GM23338 (cell line): ENCODE data around the gene OR1D5. TPM values are rescaled to one million over a fixed set of nuclear protein-coding genes. Genes with fewer than 3 reads are reported as not detected.

Experiments used
- ATAC-seq: fragments of 200-7000 bp; cut with Tn5 transposase; 3 replicates; pipeline ENCODE4 v1.9.1; 2020
- DNase-seq: peaks from one replicate; pipeline ENCODE4 v3.0.0-alpha.2; 2015; ENCODE audit warnings: low spot score
- H2AFZ ChIP-seq: fragments of 200-600 bp; sonication (generic); 2 replicates; pipeline ENCODE4 v1.8.0; 2016; ENCODE audit warnings: antibody characterized with exemption, mild to moderate bottlenecking, moderate library complexity
- H3F3A ChIP-seq: fragments of 200-600 bp; sonication (generic); replicated peaks from 2 replicates; pipeline ENCODE4 v1.8.0; 2017; ENCODE audit warnings: antibody characterized with exemption, mixed run types, low read depth
- H3K27ac ChIP-seq: fragments of 200-600 bp; sonication (generic); 2 replicates; pipeline ENCODE4 v1.6.1; 2016; ENCODE audit warnings: low read depth
- H3K27me3 ChIP-seq: fragments of 200-600 bp; sonication (generic); 2 replicates; pipeline ENCODE4 v1.8.0; 2016; ENCODE audit warnings: mild to moderate bottlenecking, mixed run types, moderate library complexity; ENCODE audit not compliant: insufficient read depth
- H3K36me3 ChIP-seq: fragments of 200-600 bp; sonication (generic); 2 replicates; pipeline ENCODE4 v1.8.0; 2016; ENCODE audit warnings: mild to moderate bottlenecking; ENCODE audit not compliant: insufficient read depth
- H3K4me1 ChIP-seq: fragments of 200-600 bp; sonication (generic); 2 replicates; pipeline ENCODE4 v1.8.0; 2016; ENCODE audit warnings: mild to moderate bottlenecking, moderate library complexity; ENCODE audit not compliant: insufficient read depth
- H3K4me2 ChIP-seq: fragments of 200-600 bp; sonication (generic); 2 replicates; pipeline ENCODE4 v1.7.1; 2017; ENCODE audit warnings: mixed run types
- H3K4me3 ChIP-seq: fragments of 200-600 bp; sonication (generic); 2 replicates; pipeline ENCODE4 v1.6.1; 2016; ENCODE audit warnings: mixed run types
- H3K79me2 ChIP-seq: fragments of 200-600 bp; sonication (generic); replicated peaks from 2 replicates; pipeline ENCODE4 v1.8.0; 2017; ENCODE audit warnings: mild to moderate bottlenecking; ENCODE audit not compliant: insufficient read depth
- H3K9me2 ChIP-seq: fragments of 200-600 bp; sonication (generic); 2 replicates; pipeline ENCODE4 v1.8.0; 2017; ENCODE audit not compliant: insufficient read depth
- H4K20me1 ChIP-seq: fragments of 200-600 bp; sonication (generic); replicated peaks from 2 replicates; pipeline ENCODE4 v1.8.0; 2017; ENCODE audit warnings: mild to moderate bottlenecking; ENCODE audit not compliant: insufficient read depth
- H3K27ac Mint-ChIP-seq: 2 replicates; pipeline ENCODE4 v1.8.0; 2020; ENCODE audit warnings: inconsistent platforms, mild to moderate bottlenecking, moderate library complexity, mixed read lengths
- H3K27me3 Mint-ChIP-seq: 3 replicates; pipeline ENCODE4 v1.8.0; 2022; ENCODE audit warnings: low read depth, mild to moderate bottlenecking, moderate library complexity, mixed read lengths, inconsistent platforms; ENCODE audit not compliant: insufficient read depth, poor library complexity
- H3K36me3 Mint-ChIP-seq: 3 replicates; pipeline ENCODE4 v1.8.0; 2021; ENCODE audit warnings: low read depth, mild to moderate bottlenecking, inconsistent platforms, moderate library complexity, mixed read lengths
- H3K4me1 Mint-ChIP-seq: 3 replicates; pipeline ENCODE4 v1.8.0; 2020; ENCODE audit warnings: mild to moderate bottlenecking, inconsistent platforms, mixed read lengths
- H3K4me3 Mint-ChIP-seq: 3 replicates; pipeline ENCODE4 v1.8.0; 2021; ENCODE audit warnings: moderate library complexity, mild to moderate bottlenecking, inconsistent platforms, mixed read lengths
- H3K9me3 Mint-ChIP-seq: 3 replicates; pipeline ENCODE4 v1.8.0; 2020; ENCODE audit warnings: moderate library complexity, mild to moderate bottlenecking, inconsistent platforms, mixed read lengths
- CREB1 ChIP-seq: fragments of 250-450 bp; sonication (Bioruptor Pico); IDR thresholded peaks from 2 replicates; pipeline ENCODE4 v1.5.0; 2020; ENCODE audit warnings: low read depth, mild to moderate bottlenecking, moderate library complexity
- EZH2phosphoT487 ChIP-seq: fragments of 200-600 bp; sonication (generic); IDR thresholded peaks from one replicate; pipeline ENCODE4 v1.8.1; 2018; ENCODE audit warnings: antibody characterized with exemption; ENCODE audit not compliant: unreplicated experiment
- NANOG ChIP-seq: IDR thresholded peaks from 2 replicates; pipeline ENCODE4 v1.6.1; 2016; ENCODE audit warnings: antibody characterized with exemption, borderline replicate concordance
- POLR2AphosphoS5 ChIP-seq: IDR thresholded peaks from 2 replicates; pipeline ENCODE4 v1.6.1; 2016; ENCODE audit warnings: antibody characterized with exemption, low read depth
- polyA plus RNA-seq: library from polyadenylated mRNA; unstranded; fragments of >200 nt; fragmentation: Nextera tagmentation; extraction: Ambion mirVana; gene quantifications from 2 replicates; pipeline ENCODE4 v1.2.1, GENCODE V29; 2016
- total RNA-seq: library from RNA; depleted of rRNA; stranded (reverse); fragments of >200 nt; shearing (Covaris generic); gene quantifications from 2 replicates; pipeline ENCODE4 v1.2.3, GENCODE V29; 2014
- TF ChIP-seq, protein P1 (sequence below): fragments of 250-450 bp; sonication (Bioruptor Pico); IDR thresholded peaks from 2 replicates; pipeline ENCODE4 v1.5.0; 2020; ENCODE audit warnings: mild to moderate bottlenecking, moderate library complexity
- TF ChIP-seq, protein P2 (sequence below): IDR thresholded peaks from one replicate; pipeline ENCODE4 v1.6.1; 2018; ENCODE audit warnings: antibody characterized with exemption; ENCODE audit not compliant: unreplicated experiment
- TF ChIP-seq, protein P3 (sequence below), 2 experiments: fragments of 200-600 bp in 1 of 2; sonication (generic) in 1 of 2; conservative IDR thresholded peaks; 2 replicates each; pipeline versions ENCODE4 v1.5.1 to v1.6.1; 2016 to 2017; ENCODE audit warnings: antibody characterized with exemption in 2 of 2, low read depth in 2 of 2, mild to moderate bottlenecking in 2 of 2, moderate library complexity in 1 of 2

The OR1D5 gene
- total and polyA plus RNA-seq, 2 experiments from 2014 or later: not detected

DNA sequence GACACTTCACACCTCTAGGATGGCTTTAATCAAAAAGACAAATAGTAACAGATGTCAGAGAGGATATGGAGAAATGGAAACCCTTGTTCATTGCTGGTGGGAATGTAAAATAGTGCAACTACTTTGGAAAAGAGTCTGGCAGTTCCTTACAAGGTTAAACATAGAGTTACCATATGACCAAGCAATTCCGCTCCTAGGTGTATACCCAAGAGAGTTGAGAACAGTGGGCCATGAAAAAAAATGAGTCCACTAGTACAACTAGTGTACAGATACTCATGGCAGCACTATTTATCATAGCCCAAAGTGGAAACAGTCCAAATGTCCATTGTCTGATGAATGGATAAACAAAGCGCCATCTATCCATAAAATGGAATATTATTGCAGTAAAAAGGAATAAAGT, 39.1 kb downstream of the OR1D5 start (continued):
- TF ChIP-seq, protein P1, sequence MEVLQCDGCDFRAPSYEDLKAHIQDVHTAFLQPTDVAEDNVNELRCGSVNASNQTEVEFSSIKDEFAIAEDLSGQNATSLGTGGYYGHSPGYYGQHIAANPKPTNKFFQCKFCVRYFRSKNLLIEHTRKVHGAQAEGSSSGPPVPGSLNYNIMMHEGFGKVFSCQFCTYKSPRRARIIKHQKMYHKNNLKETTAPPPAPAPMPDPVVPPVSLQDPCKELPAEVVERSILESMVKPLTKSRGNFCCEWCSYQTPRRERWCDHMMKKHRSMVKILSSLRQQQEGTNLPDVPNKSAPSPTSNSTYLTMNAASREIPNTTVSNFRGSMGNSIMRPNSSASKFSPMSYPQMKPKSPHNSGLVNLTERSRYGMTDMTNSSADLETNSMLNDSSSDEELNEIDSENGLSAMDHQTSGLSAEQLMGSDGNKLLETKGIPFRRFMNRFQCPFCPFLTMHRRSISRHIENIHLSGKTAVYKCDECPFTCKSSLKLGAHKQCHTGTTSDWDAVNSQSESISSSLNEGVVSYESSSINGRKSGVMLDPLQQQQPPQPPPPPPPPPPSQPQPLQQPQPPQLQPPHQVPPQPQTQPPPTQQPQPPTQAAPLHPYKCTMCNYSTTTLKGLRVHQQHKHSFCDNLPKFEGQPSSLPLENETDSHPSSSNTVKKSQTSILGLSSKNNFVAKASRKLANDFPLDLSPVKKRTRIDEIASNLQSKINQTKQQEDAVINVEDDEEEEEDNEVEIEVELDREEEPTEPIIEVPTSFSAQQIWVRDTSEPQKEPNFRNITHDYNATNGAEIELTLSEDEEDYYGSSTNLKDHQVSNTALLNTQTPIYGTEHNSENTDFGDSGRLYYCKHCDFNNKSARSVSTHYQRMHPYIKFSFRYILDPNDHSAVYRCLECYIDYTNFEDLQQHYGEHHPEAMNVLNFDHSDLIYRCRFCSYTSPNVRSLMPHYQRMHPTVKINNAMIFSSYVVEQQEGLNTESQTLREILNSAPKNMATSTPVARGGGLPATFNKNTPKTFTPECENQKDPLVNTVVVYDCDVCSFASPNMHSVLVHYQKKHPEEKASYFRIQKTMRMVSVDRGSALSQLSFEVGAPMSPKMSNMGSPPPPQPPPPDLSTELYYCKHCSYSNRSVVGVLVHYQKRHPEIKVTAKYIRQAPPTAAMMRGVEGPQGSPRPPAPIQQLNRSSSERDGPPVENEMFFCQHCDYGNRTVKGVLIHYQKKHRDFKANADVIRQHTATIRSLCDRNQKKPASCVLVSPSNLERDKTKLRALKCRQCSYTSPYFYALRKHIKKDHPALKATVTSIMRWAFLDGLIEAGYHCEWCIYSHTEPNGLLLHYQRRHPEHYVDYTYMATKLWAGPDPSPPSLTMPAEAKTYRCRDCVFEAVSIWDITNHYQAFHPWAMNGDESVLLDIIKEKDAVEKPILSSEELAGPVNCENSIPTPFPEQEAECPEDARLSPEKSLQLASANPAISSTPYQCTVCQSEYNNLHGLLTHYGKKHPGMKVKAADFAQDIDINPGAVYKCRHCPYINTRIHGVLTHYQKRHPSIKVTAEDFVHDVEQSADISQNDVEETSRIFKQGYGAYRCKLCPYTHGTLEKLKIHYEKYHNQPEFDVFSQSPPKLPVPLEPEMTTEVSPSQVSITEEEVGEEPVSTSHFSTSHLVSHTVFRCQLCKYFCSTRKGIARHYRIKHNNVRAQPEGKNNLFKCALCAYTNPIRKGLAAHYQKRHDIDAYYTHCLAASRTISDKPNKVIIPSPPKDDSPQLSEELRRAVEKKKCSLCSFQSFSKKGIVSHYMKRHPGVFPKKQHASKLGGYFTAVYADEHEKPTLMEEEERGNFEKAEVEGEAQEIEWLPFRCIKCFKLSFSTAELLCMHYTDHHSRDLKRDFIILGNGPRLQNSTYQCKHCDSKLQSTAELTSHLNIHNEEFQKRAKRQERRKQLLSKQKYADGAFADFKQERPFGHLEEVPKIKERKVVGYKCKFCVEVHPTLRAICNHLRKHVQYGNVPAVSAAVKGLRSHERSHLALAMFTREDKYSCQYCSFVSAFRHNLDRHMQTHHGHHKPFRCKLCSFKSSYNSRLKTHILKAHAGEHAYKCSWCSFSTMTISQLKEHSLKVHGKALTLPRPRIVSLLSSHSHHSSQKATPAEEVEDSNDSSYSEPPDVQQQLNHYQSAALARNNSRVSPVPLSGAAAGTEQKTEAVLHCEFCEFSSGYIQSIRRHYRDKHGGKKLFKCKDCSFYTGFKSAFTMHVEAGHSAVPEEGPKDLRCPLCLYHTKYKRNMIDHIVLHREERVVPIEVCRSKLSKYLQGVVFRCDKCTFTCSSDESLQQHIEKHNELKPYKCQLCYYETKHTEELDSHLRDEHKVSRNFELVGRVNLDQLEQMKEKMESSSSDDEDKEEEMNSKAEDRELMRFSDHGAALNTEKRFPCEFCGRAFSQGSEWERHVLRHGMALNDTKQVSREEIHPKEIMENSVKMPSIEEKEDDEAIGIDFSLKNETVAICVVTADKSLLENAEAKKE (CRISPR knock-in tag): no peak
- TF ChIP-seq EZH2phosphoT487: no peak
- TF ChIP-seq, protein P2, sequence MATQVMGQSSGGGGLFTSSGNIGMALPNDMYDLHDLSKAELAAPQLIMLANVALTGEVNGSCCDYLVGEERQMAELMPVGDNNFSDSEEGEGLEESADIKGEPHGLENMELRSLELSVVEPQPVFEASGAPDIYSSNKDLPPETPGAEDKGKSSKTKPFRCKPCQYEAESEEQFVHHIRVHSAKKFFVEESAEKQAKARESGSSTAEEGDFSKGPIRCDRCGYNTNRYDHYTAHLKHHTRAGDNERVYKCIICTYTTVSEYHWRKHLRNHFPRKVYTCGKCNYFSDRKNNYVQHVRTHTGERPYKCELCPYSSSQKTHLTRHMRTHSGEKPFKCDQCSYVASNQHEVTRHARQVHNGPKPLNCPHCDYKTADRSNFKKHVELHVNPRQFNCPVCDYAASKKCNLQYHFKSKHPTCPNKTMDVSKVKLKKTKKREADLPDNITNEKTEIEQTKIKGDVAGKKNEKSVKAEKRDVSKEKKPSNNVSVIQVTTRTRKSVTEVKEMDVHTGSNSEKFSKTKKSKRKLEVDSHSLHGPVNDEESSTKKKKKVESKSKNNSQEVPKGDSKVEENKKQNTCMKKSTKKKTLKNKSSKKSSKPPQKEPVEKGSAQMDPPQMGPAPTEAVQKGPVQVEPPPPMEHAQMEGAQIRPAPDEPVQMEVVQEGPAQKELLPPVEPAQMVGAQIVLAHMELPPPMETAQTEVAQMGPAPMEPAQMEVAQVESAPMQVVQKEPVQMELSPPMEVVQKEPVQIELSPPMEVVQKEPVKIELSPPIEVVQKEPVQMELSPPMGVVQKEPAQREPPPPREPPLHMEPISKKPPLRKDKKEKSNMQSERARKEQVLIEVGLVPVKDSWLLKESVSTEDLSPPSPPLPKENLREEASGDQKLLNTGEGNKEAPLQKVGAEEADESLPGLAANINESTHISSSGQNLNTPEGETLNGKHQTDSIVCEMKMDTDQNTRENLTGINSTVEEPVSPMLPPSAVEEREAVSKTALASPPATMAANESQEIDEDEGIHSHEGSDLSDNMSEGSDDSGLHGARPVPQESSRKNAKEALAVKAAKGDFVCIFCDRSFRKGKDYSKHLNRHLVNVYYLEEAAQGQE: no peak
- no peak for TF ChIP-seq CREB1 (CRISPR knock-in tag)

DNA sequence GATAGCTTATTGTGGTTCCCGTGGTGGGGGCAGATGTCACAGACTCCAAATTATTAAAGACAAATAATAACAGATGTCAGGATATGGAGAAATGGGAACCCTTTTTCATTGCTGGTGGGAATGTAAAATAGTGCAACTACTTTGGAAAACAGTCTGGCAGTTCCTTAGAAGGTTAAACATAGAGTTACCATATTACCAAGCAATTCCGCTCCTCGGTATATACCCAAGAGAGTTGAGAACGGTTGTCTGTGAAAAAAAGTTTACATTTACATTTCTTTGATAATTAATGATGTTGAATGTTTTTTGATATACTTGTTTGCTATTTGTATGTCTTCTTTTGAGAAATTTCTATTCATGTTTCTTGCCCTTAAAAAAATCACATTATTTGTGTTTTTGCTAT, 41.2 kb downstream of the OR1D5 start:
- Mint-ChIP-seq H3K4me1 (no peaks in the 10 kb centered on the region), H3K9me3 (peaks cover 24% of the 10 kb centered on the region), H3K36me3 (peaks cover 51% of the 10 kb centered on the region), H3K27me3 (peaks cover 9% of the 10 kb centered on the region), H3K4me3 (no peak overlapping the region), H3K27ac (no peak overlapping the region)
- Histone ChIP-seq H2AFZ (no peak overlapping the region), H3K4me1 (no peaks in the 10 kb centered on the region), H3K4me2 (no peak overlapping the region), H3K4me3 (no peak overlapping the region), H4K20me1 (no peaks in the 10 kb centered on the region), H3K79me2 (peaks cover 4% of the 10 kb centered on the region), H3K27ac (no peak overlapping the region), H3F3A (no peaks in the 10 kb centered on the region), H3K27me3 (no peaks in the 10 kb centered on the region), H3K36me3 (peaks cover 31% of the 10 kb centered on the region), H3K9me2 (no peaks in the 10 kb centered on the region)
- DNase-seq (no peak), ATAC-seq (no peak)
- TF ChIP-seq, protein P3, sequence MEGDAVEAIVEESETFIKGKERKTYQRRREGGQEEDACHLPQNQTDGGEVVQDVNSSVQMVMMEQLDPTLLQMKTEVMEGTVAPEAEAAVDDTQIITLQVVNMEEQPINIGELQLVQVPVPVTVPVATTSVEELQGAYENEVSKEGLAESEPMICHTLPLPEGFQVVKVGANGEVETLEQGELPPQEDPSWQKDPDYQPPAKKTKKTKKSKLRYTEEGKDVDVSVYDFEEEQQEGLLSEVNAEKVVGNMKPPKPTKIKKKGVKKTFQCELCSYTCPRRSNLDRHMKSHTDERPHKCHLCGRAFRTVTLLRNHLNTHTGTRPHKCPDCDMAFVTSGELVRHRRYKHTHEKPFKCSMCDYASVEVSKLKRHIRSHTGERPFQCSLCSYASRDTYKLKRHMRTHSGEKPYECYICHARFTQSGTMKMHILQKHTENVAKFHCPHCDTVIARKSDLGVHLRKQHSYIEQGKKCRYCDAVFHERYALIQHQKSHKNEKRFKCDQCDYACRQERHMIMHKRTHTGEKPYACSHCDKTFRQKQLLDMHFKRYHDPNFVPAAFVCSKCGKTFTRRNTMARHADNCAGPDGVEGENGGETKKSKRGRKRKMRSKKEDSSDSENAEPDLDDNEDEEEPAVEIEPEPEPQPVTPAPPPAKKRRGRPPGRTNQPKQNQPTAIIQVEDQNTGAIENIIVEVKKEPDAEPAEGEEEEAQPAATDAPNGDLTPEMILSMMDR (conservative IDR thresholded peaks at IDR 0.05; ENCODE audit: low read depth in 2 of 2): no peak
- TF ChIP-seq EZH2phosphoT487 (no peak), POLR2AphosphoS5 (no peak), NANOG (no peak)
